Hematopoietic multipotent progenitor cell treated with erythropoietin and hydrocortisone succinate and interleukin-3 and kit ligand, for 8 days (in vitro differentiated cells): ENCODE data around the gene KRTAP12-4.
A peak's percentile ranks its signal among the peaks of the same experiment; 100 is the strongest.
"Not testable (repeated sequence)": the region's sequence is repeated elsewhere in the genome, so short reads cannot be mapped to it uniquely, and the experiment has no call there.

Source experiments
- DNase-seq: peaks from one replicate; pipeline ENCODE4 v3.0.0-alpha.2; 2015

KRTAP12-4 gene

DNA sequence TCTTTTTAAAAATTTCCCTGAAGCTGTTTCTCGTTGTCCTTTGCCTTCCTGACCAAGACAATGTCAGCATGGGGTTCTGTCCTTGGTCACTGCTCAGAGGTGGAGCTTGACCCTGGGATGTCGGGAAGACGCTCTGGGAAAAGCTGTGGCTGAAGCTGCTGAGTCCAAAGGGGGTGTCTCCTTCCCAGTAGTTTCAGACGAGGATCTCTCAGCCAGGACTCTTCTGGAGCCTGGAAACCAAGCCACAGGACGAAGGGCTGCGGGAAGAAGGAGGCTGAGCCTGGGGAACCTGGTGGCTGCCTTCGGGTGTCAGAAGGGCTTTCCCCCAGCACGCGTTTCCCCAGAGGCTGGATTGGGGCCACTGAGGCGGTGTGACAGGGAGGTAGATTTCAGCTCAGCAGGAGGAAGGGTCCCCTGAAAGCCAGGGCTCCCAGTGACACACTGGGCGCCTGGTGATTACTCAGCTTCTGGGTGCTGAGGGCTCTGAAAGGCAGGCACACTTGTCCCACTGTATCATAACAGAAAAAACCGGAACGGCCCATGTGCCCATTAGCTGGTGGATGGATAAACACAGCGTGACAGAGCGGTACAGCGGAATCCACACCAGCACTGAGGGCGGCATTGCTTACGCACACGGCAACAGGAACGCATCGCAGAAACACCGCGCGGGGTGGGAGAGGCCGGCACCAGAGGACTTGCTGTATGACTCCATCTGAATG lies 32.5 kb upstream of the KRTAP12-4 start:
- DNase-seq = no peak

DNA sequence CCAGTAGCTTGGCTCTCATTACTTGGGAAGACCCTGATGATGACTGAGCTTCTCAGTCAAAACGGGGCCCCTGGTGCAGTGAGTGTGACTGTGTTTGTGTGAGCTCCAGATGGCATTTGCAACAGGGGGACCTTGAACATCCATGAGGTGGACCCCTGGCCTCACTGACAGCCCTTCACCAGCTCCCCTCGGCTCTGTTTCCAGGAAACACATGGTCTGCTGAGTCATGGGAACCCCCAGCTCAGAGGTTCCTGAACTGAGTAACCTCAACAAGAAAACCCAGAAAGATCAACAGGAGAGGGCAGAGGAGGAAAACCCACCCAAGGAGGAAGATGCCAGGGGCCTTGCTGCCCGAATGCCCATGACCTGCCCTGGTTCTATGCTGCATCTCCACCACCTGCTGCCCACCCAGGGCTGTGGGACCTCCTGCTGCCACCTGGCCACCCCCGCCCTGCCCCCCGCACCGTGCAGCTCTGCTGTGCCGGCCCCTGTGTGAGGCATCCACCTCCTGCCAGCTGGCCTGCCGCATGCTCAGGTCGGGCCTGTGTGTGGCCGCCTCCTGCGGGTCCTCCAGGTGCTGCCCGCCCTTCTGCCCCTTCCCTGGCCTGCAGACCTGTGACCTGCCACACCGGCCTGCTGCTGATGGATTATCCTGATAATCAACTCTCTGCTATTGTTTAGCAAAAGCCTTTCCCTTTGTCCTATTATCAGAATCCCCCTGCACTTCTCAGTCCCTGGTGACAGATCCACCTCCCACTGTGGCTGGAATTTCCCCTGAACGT lies 31.7 kb upstream of the KRTAP12-4 start:
- DNase-seq = no peak

DNA sequence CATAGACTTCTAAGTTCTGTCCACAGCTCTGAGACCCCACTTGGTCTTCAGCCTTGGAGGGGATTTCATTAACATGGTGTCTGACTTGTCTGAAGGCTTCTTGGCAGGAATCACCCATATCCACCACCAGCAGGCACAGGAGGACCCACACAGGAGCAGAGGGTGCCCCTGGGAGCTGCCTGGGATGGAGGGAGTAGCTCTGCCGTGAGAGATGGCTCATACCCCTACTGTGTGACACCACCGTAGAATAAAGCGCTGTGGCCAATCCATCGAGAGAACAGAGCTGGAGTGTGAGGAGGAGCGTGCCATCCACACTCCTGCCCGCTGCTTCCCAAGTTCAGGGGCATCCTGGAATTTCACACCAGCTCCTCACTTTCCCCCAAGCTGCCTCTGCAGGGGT lies 30.6 kb upstream of the KRTAP12-4 start:
- DNase-seq = not testable (repeated sequence)

DNA sequence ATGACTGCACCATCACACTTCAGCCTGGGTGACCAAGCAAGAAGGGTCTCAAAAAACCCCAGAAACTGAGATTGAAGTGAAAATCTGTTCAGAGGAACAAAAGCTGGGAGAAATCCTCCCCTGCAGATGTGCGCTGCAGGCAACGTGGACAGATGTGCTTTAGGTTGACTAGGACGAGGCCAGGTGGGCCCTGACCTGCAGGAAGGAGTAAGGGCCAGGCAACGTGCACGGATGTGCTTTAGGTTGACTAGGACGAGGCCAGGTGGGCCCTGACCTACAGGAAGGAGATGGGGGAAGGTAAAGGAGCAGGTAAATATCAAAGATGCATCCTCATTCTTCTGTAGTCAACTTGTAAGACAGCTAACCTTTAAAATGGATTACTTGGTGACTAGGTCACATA lies 30.0 kb upstream of the KRTAP12-4 start:
- DNase-seq = no peak

DNA sequence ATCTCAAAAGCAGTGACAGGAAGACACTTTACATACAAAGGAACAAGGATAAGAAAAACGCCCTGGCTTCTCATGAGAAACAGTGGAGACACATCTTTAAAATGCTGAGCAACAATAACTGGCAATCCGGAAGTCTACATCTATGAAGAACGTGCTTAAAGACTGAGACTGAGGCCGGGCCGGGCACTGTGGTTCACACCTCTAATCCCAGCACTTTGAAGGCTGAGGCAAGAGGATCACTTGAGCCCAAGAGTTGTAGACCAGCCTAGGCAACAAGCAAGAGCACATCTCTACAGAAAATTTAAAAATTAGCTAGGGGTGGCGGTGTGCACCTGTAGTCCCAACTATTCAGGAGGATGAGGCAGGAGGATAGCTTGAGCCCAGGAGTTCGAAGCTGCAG lies 29.6 kb upstream of the KRTAP12-4 start:
- DNase-seq = no peak

DNA sequence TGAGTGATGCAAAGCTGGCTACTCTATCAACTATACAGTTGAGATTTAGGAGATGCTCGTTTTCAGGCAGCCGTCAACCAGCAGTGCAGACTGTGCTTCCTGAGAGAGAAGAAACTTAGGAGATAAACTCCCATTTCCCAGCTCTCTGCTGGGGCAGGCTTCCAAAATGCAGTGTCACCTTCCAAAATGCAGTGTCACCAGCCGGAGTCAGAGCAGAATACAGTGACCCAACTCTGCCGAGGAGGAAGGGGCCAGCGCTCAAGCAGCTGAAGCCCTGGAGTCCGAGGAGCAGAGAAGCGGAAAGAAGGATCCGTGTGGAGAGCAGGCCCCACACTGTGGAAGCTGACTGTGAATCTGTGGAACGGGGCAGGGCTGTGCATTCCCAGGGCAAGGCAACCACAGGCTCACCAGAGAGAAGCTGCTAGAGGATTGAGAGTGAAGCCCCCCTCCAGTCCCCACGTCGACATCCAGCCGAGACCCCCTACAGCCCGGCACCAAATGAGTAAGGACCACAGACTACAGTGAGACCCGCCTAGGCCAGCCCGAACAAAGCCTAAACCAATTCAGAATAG lies 28.2 kb upstream of the KRTAP12-4 start:
- no peak for DNase-seq

DNA sequence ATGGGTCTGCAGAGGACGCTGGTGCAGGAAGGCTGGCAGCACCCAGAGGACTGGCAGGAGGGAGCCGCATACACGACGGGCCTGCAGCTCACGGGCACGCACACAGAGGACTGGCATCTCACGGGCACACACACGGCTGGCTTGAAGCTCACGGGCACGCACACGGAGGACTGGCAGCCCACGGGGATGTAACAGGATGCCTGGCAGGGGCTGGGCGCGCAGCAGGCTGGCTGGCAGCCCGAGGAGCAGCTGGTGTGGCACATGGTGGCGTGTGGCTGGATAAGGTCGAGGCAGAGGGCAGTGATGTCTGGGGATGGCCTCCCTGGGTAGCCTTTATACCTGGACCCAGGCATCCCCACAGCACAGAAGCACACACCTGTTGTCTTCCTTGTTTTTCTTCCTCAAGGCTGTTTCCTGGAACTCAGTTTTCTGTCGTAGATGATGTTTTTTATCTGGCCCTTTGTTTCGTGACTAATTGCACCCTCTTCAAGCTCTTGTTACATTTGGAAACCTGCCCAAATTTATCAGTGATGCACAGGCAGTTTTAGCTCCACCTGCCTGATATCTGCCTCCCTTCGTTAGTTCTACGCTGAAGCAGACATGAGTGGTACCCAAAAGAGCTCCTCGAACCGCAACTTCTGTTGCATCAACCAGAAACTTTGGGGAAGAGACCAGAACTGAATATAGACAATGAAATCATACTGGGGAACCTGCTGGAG lies 27.6 kb upstream of the KRTAP12-4 start, which contains the start of gene KRTAP12-1:
Gene KRTAP12-1 (minus strand): TSS at position 303 of the 719 bp plus-strand sequence. CDS start 40 bp downstream, at position 263.
- DNase-seq = peak; percentile 17

DNA sequence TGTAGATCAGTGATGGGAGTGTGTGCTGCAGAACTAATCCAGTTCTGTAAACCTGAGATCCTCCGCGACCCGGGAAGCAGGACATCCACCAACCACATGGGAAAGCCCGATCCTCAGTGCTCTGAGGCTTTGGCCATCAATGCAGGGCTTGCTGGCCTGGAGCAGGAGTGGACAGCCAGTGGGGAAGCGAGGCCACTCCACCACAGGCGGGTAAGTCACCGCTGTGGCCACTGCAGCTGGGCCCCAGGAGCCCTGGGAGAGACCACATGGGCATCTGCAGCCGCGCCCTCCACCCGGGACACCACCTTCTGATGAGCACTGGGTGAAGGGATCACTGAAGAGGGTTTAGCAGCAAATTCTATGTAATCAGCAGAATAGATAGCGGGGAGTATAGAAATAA lies 26.7 kb upstream of the KRTAP12-4 start:
- DNase-seq = no peak

DNA sequence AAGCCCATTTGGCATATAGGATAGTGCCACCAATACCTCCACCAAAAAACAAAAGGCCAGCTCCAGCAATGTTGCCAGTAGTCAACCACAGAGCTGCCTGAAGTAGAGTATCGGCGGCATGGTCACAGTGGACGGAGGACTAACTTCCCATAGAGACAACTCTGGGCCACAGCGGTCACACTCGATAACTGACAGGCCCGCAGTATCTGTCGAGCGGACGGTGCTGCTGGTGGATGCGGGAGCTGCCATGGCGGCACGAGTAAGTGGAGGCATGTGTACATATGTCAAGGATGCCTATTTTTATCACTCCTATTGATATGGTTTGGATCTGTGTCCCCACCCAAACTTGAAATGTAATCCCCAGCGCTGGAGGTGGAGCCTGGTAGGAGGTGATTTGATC lies 23.4 kb upstream of the KRTAP12-4 start:
- DNase-seq = no peak

DNA sequence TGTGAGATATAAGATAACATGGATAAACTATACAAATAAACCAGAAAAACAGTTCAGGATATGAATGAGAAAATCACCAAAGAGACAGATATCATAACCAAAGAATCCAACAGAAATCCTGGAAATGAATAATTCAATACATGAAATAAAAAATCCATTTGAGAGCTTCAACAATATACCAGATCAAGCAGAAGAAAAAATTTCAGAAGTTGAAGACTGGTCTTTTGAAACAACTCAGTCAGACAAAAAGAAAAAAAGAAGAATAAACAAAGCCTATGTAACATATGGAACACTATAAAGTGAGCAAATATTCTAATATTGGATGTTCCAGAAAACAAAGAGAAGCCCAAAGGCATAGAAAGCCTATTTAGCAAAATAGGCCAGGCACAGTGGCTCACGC lies 17.5 kb upstream of the KRTAP12-4 start:
- no peak for DNase-seq

DNA sequence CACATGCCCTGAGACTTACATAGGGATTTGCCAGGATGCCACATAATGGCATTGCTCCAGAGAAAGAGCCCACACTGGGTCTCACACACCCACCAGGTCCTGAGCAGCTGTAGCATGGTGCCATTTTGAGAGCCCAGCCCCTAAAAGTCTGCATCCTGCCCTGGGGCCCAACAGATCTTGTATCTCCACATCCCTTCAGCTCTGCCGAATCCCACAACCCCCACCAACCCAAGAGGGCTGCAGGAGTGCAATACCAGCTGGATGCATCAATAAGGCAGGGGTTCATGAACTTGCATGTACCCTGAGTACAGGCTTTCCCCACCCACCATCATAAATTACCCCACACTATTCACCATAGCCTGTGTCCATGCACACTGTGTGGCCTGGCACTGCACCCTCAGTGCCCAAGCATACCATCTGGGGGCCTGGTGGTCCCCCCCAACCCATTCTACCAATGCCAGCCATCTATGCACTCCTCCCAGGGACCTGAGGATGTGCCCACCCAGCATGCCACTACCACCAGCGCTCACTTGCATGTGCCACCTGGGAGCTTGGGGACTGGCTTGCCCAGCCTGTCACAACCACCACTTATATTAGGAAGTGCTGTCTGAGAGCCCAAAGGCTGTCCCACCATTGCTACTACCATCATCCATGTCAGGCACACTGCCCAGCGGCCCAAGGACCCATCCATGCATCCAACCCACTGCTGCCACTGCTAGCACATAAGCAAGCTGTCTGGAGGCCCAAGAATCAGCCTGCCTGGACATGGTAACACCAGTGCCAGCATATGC lies 16.4 kb upstream of the KRTAP12-4 start:
- DNase-seq = no peak

DNA sequence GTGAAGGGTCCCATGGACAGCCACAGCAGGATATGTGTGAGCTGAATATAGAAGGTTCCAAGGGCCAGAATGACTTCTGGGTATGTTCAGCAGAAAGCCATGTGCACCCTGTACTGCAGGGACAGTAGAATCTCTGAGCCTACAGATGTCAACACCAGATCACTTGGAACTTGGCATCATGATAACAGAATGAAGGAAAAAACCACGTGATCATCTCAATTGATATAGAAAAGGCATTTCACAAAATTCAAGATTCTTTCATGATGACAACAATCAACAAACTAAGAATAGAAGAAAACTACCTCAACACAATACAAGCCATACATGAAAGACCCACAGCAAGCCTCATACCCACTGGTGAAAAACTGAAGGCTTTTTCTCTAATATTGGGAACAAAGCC lies 13.2 kb upstream of the KRTAP12-4 start:
- DNase-seq = no peak

DNA sequence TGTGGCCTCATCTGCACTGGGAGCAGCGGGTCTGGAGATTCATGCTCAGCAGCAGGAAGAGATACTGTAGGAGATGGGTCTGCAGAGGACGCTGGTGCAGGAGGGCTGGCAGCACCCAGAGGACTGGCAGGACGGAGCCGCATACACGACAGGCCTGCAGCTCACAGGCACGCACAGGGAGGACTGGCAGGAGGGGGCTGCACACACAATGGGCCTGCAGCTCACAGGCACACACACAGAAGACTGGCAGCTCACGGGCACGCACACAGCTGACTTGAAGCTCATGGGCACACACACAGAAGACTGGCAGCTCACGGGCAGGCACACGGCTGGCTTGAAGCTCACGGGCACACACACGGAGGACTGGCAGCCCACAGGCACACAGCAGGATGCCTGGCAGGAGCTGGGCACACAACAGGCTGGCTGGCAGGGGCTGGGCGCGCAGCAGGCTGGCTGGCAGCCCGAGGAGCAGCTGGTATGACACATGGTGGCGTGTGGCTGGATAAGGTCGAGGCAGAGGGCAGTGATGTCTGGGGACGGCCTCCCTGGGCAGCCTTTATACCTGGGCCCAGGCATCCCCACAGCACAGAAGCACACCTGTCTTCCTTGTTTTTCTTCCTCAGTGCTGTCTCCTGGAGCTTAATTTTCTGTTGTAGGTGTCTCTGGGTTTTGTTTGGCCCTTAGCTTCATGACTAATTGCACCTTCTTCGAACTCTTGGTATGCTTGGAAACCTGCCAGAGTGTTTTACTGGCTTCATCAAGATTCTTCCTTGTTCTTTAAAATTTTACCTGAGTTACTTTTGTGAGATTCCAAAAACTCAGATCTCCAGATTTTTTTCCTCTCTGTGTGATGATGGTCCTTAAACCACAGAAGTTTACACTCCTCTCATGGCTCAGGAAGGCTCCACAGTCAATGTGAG lies 12.2 kb upstream of the KRTAP12-4 start, which contains the start of gene KRTAP12-2:
Gene KRTAP12-2 (minus strand): TSS at position 527 of the 920 bp plus-strand sequence. CDS start 41 bp downstream, at position 486.
- no peak for DNase-seq

DNA sequence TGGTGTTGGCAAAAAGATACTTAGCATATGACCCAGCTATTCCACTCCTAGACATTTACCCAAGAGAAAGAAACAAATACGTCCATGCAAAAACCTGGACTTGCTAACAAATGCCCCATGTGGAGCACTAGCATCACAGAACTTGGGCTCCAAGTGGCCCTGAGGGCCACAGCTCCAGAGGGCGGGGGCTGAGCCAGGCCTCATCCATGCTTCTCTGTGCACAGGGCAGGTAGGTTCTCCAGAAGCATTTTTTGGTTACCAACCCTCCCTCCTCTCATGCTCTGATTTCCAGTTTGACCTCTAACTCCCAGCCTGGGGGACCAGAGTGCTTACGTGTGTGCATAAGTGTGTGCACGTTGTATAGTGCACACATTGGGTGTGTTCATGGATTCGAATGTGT lies 10.2 kb upstream of the KRTAP12-4 start:
- no peak for DNase-seq

DNA sequence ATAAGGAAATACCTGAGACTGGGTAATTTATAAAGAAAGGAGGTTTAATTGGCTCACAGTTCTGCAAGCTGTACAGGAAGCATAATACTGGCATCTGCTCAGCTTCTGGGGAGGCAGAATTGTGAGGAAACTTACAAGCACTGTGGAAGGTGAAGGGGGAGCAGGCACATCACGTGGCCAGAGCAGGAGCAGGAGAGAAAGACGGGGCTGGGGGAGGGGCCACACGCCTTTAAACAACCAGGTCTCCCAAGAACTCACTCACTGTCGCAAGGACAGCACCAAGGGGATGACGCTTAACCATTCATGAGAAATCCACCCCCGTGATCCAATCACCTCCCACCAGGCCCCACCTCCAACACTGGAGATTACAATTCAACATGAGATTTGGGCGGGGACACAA lies 7.1 kb upstream of the KRTAP12-4 start:
- DNase-seq = not testable (repeated sequence)

DNA sequence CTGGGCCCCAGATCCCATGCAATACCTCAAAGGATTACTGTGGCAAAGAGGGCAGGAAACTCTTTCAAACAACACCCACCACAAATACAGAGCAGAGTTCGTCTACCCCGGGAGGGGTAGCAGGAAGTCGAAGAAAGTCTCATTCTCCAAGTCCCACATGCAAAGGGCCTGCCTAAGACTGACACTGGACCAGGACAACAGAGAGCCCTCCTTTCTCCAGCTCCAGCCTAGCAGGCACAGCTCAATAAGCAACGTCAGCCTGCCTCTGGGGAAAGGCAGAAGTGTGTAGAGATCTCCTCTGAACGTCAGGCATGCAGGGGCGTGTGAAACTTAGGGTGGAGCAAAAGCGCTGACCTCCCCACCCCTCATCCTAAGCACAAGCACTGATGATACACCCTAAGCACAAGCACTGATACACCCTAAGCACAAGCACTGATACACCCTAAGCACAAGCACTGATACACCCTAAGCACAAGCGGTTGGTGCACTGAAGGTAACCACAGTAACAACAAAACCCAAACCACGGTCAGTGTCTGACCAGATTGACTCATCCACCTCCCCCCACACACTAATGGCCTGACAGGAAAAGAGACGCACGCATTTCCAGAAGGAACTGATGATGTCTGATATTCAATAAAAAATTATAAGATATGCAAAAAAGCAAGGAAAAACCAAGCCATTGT lies 4.6 kb upstream of the KRTAP12-4 start:
- DNase-seq = no peak

DNA sequence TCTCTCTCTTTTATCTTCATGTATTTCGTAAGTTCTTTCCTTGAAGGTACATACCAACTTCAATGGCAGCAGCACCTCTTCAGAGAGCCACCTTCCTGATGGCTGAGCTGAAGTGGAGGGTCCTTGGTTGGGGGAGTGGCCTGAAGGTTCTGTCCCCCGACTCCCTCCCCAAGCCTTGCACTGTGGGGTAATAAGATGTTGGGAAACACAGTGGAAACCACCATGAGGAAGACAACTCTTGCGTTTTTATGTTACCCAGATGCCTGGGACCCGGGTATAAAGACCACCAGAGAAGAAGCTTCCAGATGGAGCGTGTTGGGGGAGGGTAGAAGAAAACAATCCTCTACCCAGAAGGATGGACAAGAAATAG lies 4.1 kb upstream of the KRTAP12-4 start:
- DNase-seq = no peak

DNA sequence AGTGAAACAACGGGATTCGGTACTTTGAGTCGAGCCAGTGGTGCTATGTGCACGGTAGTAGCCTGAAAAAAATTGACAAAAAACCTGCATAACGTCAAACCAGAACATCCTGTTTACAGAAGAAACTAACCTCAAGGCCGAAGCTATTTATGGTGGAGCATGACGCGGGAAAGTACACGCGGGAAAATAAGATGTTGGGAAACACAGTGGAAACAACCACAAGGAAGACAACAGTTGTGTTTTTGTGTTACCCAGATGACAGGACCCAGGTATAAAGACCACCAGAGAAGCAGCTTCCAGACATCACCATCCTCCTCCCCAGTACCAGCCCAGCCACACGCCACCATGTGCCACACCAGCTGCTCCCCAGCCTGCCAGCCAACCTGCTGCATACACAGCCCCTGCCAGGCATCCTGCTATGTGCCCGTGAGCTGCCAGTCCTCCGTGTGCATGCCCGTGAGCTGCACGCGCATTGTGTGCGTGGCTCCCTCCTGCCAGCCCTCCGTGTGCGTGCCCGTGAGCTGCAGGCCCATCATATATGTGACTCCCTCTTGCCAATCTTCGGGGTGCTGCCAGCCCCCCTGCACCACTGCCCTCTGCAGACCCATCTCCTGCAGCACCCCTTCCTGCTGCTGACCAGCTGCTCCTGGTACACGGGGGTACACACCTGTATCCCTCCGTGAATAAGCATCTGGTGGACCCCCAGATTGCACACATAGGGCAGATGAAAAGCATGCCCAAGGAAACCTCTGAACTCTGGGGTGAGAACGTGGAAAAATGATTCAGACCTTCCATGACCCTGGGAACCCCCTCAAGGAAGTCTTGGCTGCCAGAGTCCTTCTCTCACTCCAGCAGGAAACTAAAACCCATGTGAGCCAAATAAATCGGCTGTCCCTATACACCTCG lies 3.4 kb upstream of the KRTAP12-4 start, which contains the start of gene KRTAP12-3:
Gene KRTAP12-3 (plus strand): TSS at position 298 of the 906 bp plus-strand sequence. CDS start 48 bp downstream, at position 346.
- DNase-seq = no peak

DNA sequence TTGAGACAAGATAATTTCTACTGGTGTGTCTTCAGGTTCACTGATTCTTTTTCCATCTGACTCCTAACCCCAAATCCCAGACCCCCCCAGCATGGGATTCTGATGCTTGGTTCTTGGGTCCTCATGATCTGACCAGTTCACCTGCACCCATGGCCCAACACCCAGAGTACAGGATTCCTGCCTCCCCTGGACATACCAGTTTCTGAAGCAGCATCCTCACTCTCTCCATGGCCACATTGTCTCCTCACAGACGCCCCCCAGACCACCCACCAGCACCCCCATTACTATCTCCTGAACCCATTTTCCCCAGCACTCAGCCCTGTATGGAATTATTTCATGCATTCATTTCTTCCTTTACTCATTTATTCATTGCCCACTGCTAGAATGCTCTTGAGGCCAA lies 2.4 kb upstream of the KRTAP12-4 start:
- DNase-seq = no peak
